OCI-M1 (cell line): ENCODE data around the gene CLHC1.
A peak's percentile ranks its signal among the peaks of the same experiment; 100 is the strongest.
"Not testable (repeated sequence)": the region's sequence is repeated elsewhere in the genome, so short reads cannot be mapped to it uniquely, and the experiment has no call there.

Experiments
- DNase-seq: peaks from one replicate; lab custom pipeline; 2025; lab: John Stamatoyannopoulos, UW

The CLHC1 gene

DNA sequence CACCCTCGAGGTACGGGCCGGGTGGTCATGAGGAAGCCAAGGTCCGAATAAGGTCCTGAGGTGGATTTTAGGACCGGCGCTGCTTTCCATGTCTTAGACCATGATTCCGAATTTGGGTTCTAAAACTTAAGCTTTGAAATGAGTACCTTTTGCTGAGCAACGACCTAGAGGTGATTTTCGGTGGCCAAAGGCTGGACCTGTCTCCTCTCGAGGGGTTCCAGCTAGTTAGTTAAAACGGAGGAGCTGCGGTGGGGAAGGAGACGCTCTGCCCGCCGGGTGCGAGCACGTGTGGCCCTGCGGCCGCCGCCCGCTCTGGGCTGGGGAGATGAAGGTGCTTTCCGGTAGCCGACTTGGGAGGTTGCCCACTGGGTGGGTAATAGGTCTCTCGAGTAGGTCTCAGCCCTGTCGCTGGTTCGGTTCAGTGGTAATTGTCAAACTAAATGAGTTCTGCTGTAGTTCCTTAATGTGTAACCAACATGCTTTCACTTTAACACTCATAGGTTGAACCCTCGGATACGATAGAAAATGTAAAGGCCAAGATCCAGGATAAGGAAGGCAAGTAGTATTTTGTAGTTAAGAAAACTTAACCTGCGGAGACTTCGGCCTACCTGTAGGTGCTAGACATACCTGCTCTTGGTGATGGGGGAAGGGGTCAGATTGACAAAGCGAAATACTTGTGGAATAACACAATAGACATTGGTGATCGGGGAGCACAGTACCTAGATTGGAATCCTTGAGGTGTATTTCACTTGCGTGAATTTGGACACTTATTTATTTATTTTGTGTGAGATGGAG, 967 bp upstream of the CLHC1 start:
- DNase-seq = peak; percentile 56

DNA sequence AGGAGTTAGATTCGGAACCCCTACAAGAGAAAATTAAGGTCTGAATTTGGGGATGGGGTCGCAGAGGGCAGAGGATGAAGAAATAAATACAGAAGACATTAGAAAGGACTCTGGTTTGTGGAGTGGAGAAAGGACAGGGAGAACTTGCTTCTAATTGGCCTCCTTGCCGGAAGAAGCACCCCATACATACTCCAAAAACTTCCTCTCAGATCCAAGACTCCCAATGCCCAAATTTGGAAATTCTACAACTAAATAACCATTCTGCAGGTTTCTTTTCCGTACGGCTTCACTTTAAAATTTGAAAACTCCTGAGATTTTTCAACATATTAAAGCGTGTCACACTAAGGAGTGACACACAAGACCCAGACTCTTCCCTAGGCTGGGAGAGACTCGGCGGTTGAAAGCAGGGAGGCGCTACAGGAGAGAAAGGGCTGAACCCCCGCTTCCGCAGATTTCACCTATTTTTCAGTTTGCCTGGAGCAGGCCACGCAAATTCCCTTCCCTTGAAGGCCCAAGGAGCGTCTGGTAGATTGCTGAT, 478 bp downstream of the CLHC1 start:
- DNase-seq = peak; percentile 67

DNA sequence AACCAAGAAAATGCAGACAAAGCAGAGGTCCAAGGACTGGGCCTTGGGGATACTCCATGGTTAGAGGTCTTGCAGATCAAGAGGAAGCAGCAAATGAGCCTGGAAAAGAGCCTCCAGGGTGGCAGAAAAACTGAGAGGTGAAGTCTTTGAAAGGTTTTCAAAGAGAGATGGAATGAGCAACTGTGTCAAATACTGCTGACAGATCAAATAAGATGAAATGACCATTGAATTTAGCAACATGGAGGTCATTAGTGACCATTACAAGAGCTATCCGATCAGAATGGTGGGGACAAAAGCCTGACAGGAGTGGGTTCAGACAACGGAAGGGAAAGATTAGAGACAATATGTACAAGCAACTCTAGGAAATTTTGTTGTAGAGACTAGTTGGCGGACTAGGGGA, 1.5 kb downstream of the CLHC1 start:
- no peak for DNase-seq

DNA sequence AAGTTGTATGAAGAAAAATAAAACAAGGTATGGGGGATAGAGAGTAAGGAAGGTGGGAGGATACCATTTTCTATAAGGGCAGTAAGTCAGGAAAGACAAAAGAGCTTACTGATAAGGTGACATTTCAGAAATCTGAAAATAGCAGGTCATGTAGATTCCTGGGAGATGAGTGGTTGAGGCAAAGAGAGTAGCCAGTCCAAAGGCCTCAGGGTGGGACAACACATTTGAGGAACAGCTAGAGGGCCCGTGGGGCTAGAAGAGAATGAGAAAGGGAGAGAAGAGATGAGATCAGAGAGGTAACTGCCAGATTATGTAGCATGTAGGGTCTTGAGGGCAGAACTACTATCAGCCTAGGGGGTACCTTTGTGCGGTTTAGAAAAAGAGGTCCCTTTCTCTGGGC, 2.9 kb downstream of the CLHC1 start:
- DNase-seq = no peak

DNA sequence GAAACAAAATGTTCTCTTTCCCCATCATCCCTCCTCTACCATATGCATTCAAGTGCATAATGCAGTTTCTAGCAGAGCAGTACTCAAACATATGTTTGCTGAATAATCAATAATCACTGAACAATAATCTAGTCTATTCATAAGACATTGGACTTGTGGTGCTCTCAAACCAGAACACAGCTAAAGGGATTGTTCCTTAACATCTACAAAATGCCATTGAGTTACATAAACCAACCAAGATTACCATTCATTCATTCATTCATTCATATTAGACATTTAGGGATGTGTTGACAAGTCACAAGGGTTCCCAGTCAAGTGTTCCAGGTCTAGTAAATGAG, 3.9 kb downstream of the CLHC1 start:
- DNase-seq = no peak

DNA sequence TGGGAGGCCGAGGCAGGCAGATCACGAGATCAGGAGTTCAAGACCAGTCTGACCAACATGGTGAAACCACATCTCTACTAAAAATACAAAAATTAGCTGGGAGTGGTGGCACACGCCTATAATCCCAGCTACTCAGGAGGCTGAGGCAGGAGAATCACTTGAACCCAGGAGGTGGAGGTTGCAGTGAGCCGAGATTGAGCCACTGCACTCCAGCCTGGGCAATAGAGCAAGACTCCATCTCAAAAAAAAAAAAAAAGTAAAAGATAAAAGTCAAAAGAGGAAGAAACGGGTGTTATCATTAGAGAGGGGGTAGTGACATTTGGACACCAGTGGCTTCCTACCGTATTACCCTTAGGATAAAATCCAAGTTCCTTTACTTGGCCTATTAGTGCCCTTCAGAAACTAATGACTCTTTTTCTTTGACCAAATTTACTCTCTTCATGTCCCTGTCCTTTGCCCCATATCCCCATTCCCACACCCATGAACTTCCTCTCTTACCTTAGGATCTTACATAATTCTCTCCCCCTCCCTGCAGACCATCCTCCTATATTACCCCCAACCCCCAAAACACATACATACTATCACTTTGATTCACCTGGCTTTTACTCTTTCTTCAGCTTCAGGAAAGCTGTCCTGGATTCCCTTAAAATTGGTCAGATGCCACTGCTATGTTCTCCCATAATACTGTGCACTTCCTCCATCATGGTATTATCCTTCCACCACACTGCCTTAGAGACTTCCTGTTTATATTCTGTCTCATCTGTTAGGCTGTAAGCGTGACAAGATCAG, 4.5 kb downstream of the CLHC1 start:
- peak; percentile 76 for DNase-seq

DNA sequence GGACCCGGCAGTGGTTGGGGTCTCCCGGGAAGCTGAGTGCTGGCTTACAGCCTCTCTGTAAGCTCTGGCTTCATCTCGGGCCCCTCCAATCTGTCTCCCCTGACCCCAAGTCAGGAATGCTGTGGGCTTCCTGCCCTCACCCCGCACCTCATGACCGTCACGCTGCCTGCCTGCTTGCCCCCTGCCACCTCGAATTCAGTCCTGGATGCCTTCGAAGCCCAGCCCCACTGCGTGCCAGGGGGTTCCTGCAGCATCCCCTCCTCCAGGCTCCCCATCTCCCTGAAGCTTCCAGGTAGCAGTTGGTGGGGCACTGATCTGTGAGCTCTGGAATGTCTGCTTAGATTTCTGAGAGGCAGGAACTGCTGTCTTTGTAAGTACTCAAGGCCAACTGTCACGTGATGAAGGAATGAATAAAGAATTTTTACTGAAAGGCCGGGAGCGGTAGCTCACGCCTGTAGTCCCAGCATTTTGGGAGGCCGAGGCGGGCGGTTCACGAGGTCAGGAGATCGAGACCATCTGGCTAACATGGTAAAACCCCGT, 6.5 kb downstream of the CLHC1 start:
- no peak for DNase-seq

DNA sequence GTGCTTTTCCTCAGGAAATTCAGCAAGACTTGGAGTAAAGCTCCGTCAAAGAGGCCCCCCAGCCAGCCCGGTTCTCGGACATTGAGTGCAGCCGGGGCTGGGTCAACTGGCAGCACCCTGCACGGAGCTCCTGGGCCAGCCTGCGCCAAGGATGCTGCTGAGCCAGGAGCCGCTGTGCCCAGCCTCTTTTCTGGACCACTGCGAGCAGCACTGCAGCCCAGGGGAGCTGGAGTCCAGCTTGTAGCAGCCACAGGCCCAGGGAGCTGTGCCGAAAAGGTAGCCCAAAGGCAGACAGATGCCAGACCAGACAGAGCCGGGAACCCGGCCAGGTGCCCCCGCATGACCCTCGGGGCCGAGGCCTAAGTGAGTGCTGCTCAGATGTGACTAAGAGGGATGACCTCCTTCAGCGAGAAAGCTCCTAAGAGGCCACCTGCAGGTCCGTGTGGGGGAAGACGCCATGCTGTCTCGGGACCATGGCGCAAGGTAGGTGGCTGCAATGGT, 7.3 kb downstream of the CLHC1 start:
- no peak for DNase-seq

DNA sequence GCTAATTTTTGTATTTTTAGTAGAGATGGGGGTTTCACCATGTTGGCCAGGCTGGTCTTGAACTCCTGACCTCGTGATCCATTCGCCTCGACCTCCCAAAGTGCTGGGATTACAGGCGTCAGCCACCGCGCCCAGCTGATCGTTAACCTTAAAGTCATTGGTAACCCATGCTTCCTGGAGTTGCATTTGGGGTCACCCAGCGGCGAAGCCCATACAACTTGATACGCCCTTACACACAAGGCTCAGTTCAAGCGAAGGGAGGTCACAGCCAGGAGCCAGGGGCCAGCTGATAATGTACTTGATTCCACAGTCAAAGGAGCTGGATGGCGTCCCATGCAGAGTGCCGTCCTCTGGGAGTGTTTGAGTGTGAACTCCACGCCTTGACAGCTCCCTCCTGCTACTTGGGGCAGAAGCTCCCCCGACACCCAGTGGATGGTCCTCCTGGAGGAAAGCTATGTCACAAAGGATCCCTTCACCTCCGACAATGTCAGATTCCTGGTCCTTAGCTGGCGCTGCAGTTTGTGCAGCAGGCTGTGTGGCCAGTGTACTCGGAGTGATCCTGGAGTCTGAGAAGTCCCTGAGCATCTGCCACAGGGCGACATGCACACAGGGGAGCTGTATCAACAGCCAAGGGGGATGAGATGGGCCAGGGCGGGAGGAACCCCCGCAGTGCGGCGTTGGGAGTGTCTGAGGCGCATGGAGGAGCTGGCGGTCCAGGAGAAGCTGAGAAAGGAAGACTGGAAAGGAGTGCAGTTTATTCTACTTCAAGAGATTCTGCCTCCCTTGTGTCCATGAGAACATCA, 7.9 kb downstream of the CLHC1 start:
- DNase-seq = no peak

DNA sequence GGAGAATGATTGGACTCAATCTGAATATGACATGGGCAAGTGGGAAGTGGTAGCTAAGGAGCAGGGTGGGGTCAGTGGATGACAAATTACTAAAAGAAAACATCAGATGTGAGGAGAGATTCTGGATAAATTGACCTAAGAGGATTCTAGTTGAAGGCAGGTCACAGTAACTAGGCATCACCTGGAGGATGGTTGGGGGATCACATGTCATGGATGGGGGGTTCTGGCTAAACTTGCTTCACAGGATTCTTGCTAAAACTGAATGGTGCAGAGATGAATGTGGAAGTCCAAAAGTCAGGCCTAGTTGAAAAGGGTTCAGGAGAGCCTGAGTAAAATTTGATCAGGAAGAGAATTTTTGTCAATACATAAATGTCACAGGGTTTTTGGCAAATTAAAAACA, 18.3 kb downstream of the CLHC1 start:
- DNase-seq = no peak

DNA sequence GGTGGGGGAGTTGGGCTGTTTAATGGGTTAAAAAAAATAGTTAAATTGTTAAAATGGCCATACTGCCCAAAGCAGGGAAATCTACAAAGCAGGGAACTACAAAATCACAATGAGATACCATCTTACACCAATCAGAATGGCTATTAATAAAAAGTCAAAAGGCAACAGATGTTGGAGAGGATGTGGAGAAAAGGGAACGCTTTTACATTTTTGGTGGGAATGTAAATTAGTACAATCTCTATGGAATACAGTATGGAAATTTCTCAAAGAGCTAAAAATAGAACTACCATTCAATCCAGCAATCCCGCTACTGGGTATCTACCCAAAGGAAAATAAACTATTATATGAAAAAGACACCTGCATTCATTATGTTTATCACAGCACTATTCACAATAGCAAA, 27.1 kb downstream of the CLHC1 start:
- DNase-seq = no peak

DNA sequence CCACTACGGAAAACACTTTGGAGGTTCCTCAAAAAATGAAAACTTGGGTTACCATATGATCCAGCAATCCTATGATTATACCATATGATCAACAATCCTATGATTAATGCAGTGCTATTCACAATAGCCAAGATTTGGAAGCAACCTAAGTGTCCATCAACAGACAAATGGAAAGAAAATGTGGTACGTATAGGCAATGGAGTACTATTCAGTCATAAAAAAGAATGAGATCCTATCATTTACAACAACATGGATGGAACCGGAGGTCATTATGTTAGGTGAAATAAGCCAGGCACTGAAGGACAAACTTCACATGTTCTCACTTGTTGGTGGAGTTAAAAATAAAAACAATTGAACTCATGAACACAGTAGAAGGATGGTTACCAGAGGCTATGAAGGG, 27.6 kb downstream of the CLHC1 start:
- no peak for DNase-seq

DNA sequence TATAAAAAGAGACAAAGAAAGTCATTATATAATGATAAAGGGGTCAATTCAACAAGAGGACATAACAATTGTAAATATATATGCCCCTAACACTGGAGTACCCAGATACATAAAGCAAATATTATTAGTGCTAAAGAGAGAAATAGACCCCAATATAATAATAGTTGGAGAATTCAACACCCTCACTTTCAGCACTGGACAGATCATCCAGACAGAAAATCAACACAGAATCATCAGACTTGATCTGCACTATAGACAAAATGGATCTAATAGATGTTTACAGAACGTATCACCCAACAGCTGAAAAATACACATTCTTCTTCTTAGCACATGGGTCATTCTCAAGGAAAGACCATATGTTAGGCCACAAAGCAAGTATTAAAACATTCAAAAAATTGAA, 31.7 kb downstream of the CLHC1 start:
- no peak for DNase-seq

DNA sequence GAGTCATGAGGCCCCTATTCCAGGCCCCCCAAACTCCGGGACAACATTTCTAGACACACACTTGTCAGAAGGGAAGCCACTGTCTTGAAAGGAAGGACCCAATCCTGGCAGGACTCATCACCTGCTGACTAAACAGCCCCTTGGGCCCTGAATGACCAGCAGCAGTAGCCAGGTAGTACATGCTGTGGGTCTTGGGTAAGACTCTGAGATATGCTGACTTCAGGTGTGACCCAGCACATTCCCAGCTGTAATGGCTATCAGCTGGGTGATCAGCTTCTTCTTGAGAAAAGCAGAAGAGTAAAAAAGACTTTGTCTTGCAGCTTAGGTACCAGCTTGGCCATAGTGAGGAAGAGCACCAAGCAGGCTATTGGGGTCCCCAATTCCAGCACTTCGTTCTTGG, 35.6 kb downstream of the CLHC1 start:
- no peak for DNase-seq

DNA sequence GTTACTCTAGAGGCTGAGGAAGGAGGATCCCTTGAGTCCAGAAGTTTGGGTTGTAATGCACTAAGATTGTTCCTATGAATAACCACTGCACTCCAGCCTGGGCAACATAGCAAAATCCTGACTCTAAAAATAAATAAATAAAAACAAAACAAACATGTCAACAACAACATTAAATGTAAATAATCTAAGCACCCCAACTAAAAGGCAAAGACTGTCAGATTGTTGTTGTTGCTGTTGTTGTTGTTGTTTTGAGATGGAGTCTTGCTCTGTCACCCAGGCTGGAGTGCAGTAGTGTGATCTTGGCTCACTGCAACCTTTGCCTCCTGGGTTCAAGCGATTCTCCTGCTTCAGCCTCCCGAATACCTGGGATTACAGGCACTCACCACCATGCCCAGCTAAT, 40.2 kb downstream of the CLHC1 start:
- DNase-seq = not testable (repeated sequence)

DNA sequence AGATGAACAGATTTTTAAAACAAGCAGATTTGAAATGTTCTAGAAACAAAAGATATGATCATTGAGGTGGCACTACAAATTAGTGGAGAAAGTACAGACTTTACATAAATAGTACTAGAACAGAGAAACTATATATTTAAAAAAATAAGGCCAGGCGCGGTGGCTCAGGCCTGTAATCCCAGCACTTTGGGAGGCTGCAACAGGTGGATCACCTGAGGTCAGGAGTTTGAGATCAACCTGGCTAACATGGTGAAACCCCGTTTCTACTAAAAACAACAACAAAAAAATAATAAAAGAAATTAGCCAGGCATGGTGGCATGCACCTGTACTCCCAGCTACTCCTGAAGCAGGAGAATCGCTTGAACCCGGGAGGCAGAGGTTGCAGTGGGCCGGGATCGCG, 45.3 kb downstream of the CLHC1 start:
- not testable (repeated sequence) for DNase-seq

DNA sequence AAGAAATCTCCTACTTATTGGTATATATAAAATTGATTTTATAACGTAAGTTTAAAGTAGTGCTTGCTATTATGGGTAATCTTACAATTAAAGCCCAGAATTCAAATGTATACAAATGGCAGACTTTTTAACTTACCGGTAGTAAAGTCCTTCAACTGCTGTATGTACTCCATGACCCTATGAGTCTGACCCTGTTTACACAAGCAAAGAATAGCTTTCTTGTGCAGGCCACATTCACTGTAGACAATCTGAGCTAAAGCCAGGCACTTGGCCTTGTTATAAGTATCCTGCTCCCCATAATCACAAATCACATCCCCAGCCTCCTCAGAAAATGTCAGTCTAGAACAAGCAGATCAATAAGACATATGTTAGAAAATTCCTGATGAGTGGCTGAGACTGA, 51.7 kb downstream of the CLHC1 start:
- DNase-seq = no peak

DNA sequence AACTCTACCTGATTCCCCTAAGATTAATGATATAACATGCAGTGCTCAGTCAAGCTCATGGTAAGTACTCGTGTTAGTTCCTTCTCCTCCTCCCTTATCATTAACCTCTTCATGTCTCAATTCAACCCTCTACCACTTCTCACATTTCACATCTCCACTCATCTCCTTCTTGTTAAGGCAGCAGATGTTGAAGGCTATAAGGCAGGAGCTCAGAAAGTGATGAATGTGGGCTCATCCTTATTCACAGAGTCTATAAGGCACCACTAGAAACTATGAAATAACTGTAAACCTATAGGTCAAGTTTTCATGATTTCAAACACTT, 56.0 kb downstream of the CLHC1 start:
- peak; percentile 39 for DNase-seq

DNA sequence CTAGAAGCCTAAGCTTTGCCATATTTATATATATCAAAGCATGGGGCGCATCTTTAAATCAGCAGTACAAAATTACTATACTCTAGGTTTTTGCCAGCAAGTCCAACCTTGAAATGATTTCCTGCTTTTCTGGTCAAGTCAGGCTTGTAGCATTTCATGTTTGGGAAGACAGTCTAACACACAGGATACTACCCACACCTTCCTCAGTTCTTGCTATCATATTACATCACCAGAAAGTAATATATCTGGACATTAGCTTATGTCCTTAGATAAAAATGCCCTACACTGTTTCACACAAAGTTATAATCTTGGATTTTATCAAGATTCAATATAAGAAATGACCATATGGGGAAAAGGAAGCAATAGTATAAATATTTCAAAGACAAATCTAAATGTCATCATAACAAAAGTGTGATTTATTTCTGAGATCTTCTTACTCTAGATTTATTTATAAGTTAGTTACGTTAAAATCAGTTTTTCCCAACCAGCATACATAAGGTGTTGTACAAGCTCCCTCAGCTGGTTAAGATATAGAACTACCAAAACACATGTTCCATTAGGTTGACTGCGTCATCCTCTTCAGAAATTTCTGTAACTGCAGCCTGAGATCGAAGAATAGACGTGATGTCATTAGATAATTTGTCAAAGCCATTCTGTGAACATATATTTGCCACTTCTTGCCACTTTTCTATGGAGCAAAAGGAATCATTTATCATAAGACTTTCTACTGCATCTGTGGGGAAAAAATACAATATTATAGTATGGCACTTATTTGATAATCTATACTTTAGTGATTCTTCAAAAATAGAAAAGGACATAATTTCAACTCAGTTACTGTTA, 56.6 kb downstream of the CLHC1 start:
- peak; percentile 75 for DNase-seq

DNA sequence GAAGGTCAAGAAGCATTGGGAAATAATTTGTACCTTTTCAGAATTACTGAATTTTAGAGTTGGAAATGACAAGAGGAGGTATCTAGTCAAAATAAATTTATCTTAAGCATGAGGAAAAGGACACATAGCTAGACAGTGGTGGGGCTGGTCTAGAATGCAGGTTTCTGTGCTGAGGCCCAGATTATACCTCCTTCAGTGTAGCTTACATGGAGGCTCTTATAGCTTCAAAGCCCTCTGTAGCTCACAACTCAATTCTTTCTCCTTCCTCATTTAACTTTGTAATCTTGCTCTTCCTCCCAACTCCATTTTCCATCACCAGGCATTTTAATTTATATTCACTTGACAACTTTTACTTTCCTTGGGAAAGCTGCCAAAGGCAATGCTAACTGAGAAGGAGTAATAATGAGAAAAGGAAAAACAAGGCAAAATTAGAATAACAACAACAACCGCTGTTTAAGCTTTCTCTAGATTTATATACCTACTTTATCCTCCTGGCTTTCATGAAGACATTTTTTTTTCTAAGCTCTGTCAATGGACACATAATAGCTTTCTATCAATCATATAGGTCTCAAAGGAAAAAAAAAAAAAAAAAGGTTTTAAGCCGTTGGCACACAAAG, 58.5 kb downstream of the CLHC1 start:
- DNase-seq = no peak

DNA sequence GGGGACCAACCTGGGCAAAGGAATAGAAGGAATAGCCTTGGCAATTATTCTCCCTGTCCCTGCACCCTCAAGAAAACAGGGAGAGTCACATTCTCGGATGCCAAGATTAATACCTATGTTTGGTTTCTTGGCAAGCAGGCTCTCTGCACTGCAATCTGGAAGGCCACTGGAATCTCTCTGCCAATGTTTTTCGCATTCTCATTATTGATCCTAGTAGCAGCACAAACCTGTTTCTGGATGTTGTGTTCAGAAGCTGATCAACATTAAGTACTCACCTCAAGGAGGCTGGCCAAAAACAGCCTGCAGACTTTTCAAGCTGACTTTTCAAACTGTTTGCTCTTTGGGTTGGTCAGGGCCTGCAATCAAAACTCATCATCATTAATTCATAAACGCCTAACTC, 62.2 kb downstream of the CLHC1 start:
- DNase-seq = no peak
